Measurements from ENCODE around the gene CD40. TPM values are rescaled to one million over a fixed set of nuclear protein-coding genes. Genes with fewer than 3 reads are reported as not detected.
"Not testable (repeated sequence)": the region's sequence is repeated elsewhere in the genome, so short reads cannot be mapped to it uniquely, and the experiment has no call there.

Gene CD40
- polyA plus RNA-seq, 2 donors = 5.4 to 10.8 TPM

- H3K4me1 ChIP-seq (ENCODE audit: control insufficient read depth in 2 of 2, insufficient read depth in 2 of 2, low read length in 1 of 2); H3K9me3 ChIP-seq (ENCODE audit: control insufficient read depth in 2 of 2, insufficient read depth in 1 of 2, low read depth in 1 of 2, low read length in 1 of 2); H3K27ac ChIP-seq (ENCODE audit: low read depth in 2 of 2, low read length in 1 of 2); H3K27me3 ChIP-seq (ENCODE audit: control insufficient read depth in 1 of 2, insufficient read depth in 2 of 2, low read length in 2 of 2); H3K36me3 ChIP-seq (ENCODE audit: control insufficient read depth in 2 of 2, insufficient read depth in 2 of 2, low read length in 1 of 2); H3K4me3 ChIP-seq (ENCODE audit: low read depth in 1 of 2, low read length in 2 of 2): not testable (repeated sequence)
- 94 to 95% methylated on average over 48 to 52 of the region's 52 CpGs for WGBS, 2 donors
Measured at GRCh38 chr20:46091622-46092535, 26.2 kb upstream of the CD40 start.

GRCh38 chr20:46093531-46093930 is 24.6 kb upstream of the CD40 start:
- H3K4me1 ChIP-seq (ENCODE audit: control insufficient read depth in 2 of 2, insufficient read depth in 2 of 2, low read length in 1 of 2) = no peaks in the 10 kb centered on the region
- 74 to 77% methylated on average over 2 of the region's 2 CpGs for WGBS, 2 donors
- H3K27me3 ChIP-seq (ENCODE audit: control insufficient read depth in 1 of 2, insufficient read depth in 2 of 2, low read length in 2 of 2) = no peaks in the 10 kb centered on the region
- H3K4me3 ChIP-seq (ENCODE audit: low read depth in 1 of 2, low read length in 2 of 2) = no peak overlapping the region
- no peak overlapping the region for H3K27ac ChIP-seq (ENCODE audit: low read depth in 2 of 2, low read length in 1 of 2)
- no peaks in the 10 kb centered on the region for H3K36me3 ChIP-seq (ENCODE audit: control insufficient read depth in 2 of 2, insufficient read depth in 2 of 2, low read length in 1 of 2)
- H3K9me3 ChIP-seq (ENCODE audit: control insufficient read depth in 2 of 2, insufficient read depth in 1 of 2, low read depth in 1 of 2, low read length in 1 of 2) = no peaks in the 10 kb centered on the region

- Histone ChIP-seq H3K4me3 (ENCODE audit: low read depth in 1 of 2, low read length in 2 of 2) (no peak overlapping the region), H3K9me3 (ENCODE audit: control insufficient read depth in 2 of 2, insufficient read depth in 1 of 2, low read depth in 1 of 2, low read length in 1 of 2) (peaks cover 0 to 3% of the 10 kb centered on the region in 2 donors), H3K27me3 (ENCODE audit: control insufficient read depth in 1 of 2, insufficient read depth in 2 of 2, low read length in 2 of 2) (peaks cover 0 to 3% of the 10 kb centered on the region in 2 donors), H3K4me1 (ENCODE audit: control insufficient read depth in 2 of 2, insufficient read depth in 2 of 2, low read length in 1 of 2) (peaks cover 0 to 2% of the 10 kb centered on the region in 2 donors), H3K36me3 (ENCODE audit: control insufficient read depth in 2 of 2, insufficient read depth in 2 of 2, low read length in 1 of 2) (no peaks in the 10 kb centered on the region), H3K27ac (ENCODE audit: low read depth in 2 of 2, low read length in 1 of 2) (no peak overlapping the region)
- WGBS, 2 donors = 31 to 42% methylated on average over 44 to 48 of the region's 48 CpGs
Measured at GRCh38 chr20:46099491-46100287, 18.4 kb upstream of the CD40 start.

- H3K4me1 ChIP-seq (ENCODE audit: control insufficient read depth in 2 of 2, insufficient read depth in 2 of 2, low read length in 1 of 2); H3K27me3 ChIP-seq (ENCODE audit: control insufficient read depth in 1 of 2, insufficient read depth in 2 of 2, low read length in 2 of 2); H3K9me3 ChIP-seq (ENCODE audit: control insufficient read depth in 2 of 2, insufficient read depth in 1 of 2, low read depth in 1 of 2, low read length in 1 of 2); H3K4me3 ChIP-seq (ENCODE audit: low read depth in 1 of 2, low read length in 2 of 2); H3K36me3 ChIP-seq (ENCODE audit: control insufficient read depth in 2 of 2, insufficient read depth in 2 of 2, low read length in 1 of 2); H3K27ac ChIP-seq (ENCODE audit: low read depth in 2 of 2, low read length in 1 of 2): not testable (repeated sequence)
- 86 to 87% methylated on average over 7 of the region's 7 CpGs for WGBS, 2 donors
Measured at GRCh38 chr20:46100444-46100843, 17.7 kb upstream of the CD40 start.

- Histone ChIP-seq H3K9me3 (ENCODE audit: control insufficient read depth in 2 of 2, insufficient read depth in 1 of 2, low read depth in 1 of 2, low read length in 1 of 2) (peaks cover 0 to 3% of the 10 kb centered on the region in 2 donors), H3K27me3 (ENCODE audit: control insufficient read depth in 1 of 2, insufficient read depth in 2 of 2, low read length in 2 of 2) (peaks cover 2 to 3% of the 10 kb centered on the region in 2 donors), H3K27ac (ENCODE audit: low read depth in 2 of 2, low read length in 1 of 2) (no peak overlapping the region), H3K4me1 (ENCODE audit: control insufficient read depth in 2 of 2, insufficient read depth in 2 of 2, low read length in 1 of 2) (peaks cover 0 to 2% of the 10 kb centered on the region in 2 donors), H3K36me3 (ENCODE audit: control insufficient read depth in 2 of 2, insufficient read depth in 2 of 2, low read length in 1 of 2) (no peaks in the 10 kb centered on the region), H3K4me3 (ENCODE audit: low read depth in 1 of 2, low read length in 2 of 2) (no peak overlapping the region)
- whole genome bisulfite sequencing, 2 donors = 74 to 81% methylated on average over 5 of the region's 5 CpGs
Measured at GRCh38 chr20:46100988-46101387, 17.1 kb upstream of the CD40 start.

GRCh38 chr20:46101957-46102356 is 16.2 kb upstream of the CD40 start:
- H3K36me3 ChIP-seq (ENCODE audit: control insufficient read depth in 2 of 2, insufficient read depth in 2 of 2, low read length in 1 of 2) = no peaks in the 10 kb centered on the region
- peaks cover 2 to 3% of the 10 kb centered on the region in 2 donors for H3K27me3 ChIP-seq (ENCODE audit: control insufficient read depth in 1 of 2, insufficient read depth in 2 of 2, low read length in 2 of 2)
- no peak overlapping the region for H3K27ac ChIP-seq (ENCODE audit: low read depth in 2 of 2, low read length in 1 of 2)
- H3K4me1 ChIP-seq (ENCODE audit: control insufficient read depth in 2 of 2, insufficient read depth in 2 of 2, low read length in 1 of 2) = peaks cover 0 to 2% of the 10 kb centered on the region in 2 donors
- H3K4me3 ChIP-seq (ENCODE audit: low read depth in 1 of 2, low read length in 2 of 2) = no peak overlapping the region
- WGBS, 2 donors = 75 to 76% methylated on average over 3 of the region's 3 CpGs
- peaks cover 0 to 3% of the 10 kb centered on the region in 2 donors for H3K9me3 ChIP-seq (ENCODE audit: control insufficient read depth in 2 of 2, insufficient read depth in 1 of 2, low read depth in 1 of 2, low read length in 1 of 2)

GRCh38 chr20:46102940-46103339 is 15.2 kb upstream of the CD40 start:
- no peaks in the 10 kb centered on the region for H3K36me3 ChIP-seq (ENCODE audit: control insufficient read depth in 2 of 2, insufficient read depth in 2 of 2, low read length in 1 of 2)
- H3K27ac ChIP-seq (ENCODE audit: low read depth in 2 of 2, low read length in 1 of 2) = no peak overlapping the region
- WGBS, 2 donors = 88 to 95% methylated on average over 3 of the region's 3 CpGs
- peaks cover 0 to 3% of the 10 kb centered on the region in 2 donors for H3K9me3 ChIP-seq (ENCODE audit: control insufficient read depth in 2 of 2, insufficient read depth in 1 of 2, low read depth in 1 of 2, low read length in 1 of 2)
- peaks cover 0 to 2% of the 10 kb centered on the region in 2 donors for H3K4me1 ChIP-seq (ENCODE audit: control insufficient read depth in 2 of 2, insufficient read depth in 2 of 2, low read length in 1 of 2)
- H3K4me3 ChIP-seq (ENCODE audit: low read depth in 1 of 2, low read length in 2 of 2) = no peak overlapping the region
- peaks cover 2 to 3% of the 10 kb centered on the region in 2 donors for H3K27me3 ChIP-seq (ENCODE audit: control insufficient read depth in 1 of 2, insufficient read depth in 2 of 2, low read length in 2 of 2)

- peaks cover 0 to 3% of the 10 kb centered on the region in 2 donors for H3K9me3 ChIP-seq (ENCODE audit: control insufficient read depth in 2 of 2, insufficient read depth in 1 of 2, low read depth in 1 of 2, low read length in 1 of 2)
- 76 to 78% methylated on average over 3 of the region's 3 CpGs for WGBS, 2 donors
- peaks cover 2 to 3% of the 10 kb centered on the region in 2 donors for H3K27me3 ChIP-seq (ENCODE audit: control insufficient read depth in 1 of 2, insufficient read depth in 2 of 2, low read length in 2 of 2)
- no peak overlapping the region for H3K4me3 ChIP-seq (ENCODE audit: low read depth in 1 of 2, low read length in 2 of 2)
- H3K4me1 ChIP-seq (ENCODE audit: control insufficient read depth in 2 of 2, insufficient read depth in 2 of 2, low read length in 1 of 2) = peaks cover 0 to 2% of the 10 kb centered on the region in 2 donors
- H3K36me3 ChIP-seq (ENCODE audit: control insufficient read depth in 2 of 2, insufficient read depth in 2 of 2, low read length in 1 of 2) = no peaks in the 10 kb centered on the region
- H3K27ac ChIP-seq (ENCODE audit: low read depth in 2 of 2, low read length in 1 of 2) = no peak overlapping the region
Measured at GRCh38 chr20:46104262-46104661, 13.9 kb upstream of the CD40 start.

- Histone ChIP-seq H3K4me1 (ENCODE audit: control insufficient read depth in 2 of 2, insufficient read depth in 2 of 2, low read length in 1 of 2) (no peaks in the 10 kb centered on the region), H3K36me3 (ENCODE audit: control insufficient read depth in 2 of 2, insufficient read depth in 2 of 2, low read length in 1 of 2) (no peaks in the 10 kb centered on the region), H3K9me3 (ENCODE audit: control insufficient read depth in 2 of 2, insufficient read depth in 1 of 2, low read depth in 1 of 2, low read length in 1 of 2) (peaks cover 0 to 3% of the 10 kb centered on the region in 2 donors), H3K27ac (ENCODE audit: low read depth in 2 of 2, low read length in 1 of 2) (no peak overlapping the region), H3K27me3 (ENCODE audit: control insufficient read depth in 1 of 2, insufficient read depth in 2 of 2, low read length in 2 of 2) (peaks cover 2 to 3% of the 10 kb centered on the region in 2 donors), H3K4me3 (ENCODE audit: low read depth in 1 of 2, low read length in 2 of 2) (no peak overlapping the region)
- WGBS, 2 donors = 63 to 68% methylated on average over 6 of the region's 6 CpGs
Measured at GRCh38 chr20:46107061-46107460, 11.1 kb upstream of the CD40 start.

Data from esophagus (tissue), 2 donors.